ENCODE results near the gene BAG1. TPM values are rescaled to one million over a fixed set of nuclear protein-coding genes. Genes with fewer than 3 reads are reported as not detected.
A peak's percentile ranks its signal among the peaks of the same experiment; 100 is the strongest.

Gene BAG1
- total and polyA plus RNA-seq, 3 donors from 2014 or later: 96.6 to 203 (median 147) TPM

DNA sequence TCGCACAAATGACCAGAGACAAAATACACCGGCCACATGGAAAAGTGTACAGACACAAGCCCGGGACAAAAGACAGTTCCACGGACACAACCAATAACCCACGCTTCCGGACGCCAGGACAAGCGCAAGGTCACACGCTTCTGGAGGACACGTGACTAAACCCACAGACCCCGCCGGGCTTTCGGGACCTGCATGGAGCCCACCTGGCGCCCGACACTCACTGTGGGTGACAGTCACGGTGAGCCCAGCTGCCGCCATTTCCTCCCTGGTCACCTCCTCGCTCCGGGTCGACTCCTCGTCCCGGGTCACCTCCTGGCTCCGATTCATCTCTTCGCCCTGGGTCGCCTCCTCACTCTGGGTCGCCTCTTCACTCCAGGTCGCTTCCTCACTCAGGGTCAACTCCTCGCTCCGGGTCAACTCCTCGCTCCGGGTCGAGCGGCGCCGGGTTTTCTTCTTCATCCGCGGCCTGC, 470 bp downstream of the BAG1 start:
- Histone ChIP-seq H3K27me3 (no peaks in the 10 kb centered on the region), H3K27ac (peak overlapping the region; percentile 82 to 88), H3K36me3 (ENCODE audit: low read depth, missing control alignments) (no peaks in the 10 kb centered on the region), H3K4me1 (peaks cover 17% of the 10 kb centered on the region), H3K4me3 (peak overlapping the region; percentile 89 to 99), H3K9me3 (no peaks in the 10 kb centered on the region)
- intact Hi-C loops (cut with DNase I; ENCODE audit: low total_unique reads): no loop called here
- peak; percentile 63 for DNase-seq
- TF ChIP-seq CTCF (IDR thresholded peaks at IDR 0.05) (no peak), POLR2A (IDR thresholded peaks at IDR 0.05) (no peak)
- WGBS, 2 donors: 0 to 4% methylated on average over 5 to 37 of the region's 37 CpGs

DNA sequence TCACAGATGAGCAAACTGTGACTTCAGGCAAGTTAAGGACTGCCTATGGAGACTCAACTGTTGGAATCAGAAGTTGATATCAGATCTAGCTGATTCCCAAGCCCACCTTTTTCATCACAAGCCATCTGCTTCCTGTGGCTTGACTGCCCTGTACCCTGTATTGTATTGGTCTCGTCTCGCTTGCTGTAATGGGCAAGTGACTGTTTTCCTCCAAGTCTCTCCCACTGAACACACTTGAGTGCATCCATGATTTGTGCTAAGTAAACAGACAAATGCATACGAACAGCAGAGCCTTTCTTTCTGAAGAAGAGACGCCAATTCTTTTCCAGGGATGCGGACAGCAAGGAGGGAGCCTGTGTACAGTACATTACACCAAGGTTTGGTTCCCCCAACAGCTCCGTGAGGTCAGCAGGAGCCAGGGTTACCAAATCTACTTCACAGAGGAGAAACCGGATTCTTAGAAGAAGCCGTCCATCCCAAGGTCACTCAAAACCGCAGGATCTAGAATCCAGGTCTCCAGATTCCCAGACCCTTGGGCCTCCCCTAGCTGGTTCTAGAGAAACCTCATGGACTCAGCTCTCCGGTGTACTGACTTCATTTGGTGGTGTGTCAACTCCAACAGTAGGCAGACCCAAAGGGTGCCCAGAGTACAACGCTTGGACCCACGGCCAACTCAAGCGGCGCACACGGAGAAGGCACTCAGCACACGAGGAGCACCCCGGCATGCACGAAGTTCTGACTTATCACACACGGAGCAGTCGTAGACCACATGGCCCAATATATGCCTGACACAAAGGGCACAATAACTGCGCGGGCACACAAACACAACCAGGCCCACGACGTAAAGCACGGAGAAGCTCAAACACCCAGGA, 1.1 kb downstream of the BAG1 start:
- Histone ChIP-seq H3K4me1 (peaks cover 17% of the 10 kb centered on the region), H3K36me3 (ENCODE audit: low read depth, missing control alignments) (no peaks in the 10 kb centered on the region), H3K27me3 (no peaks in the 10 kb centered on the region), H3K9me3 (no peaks in the 10 kb centered on the region), H3K4me3 (peak overlapping the region; percentile 89 to 99), H3K27ac (peak overlapping the region in 1 of 2 donors; percentile 88)
- TF ChIP-seq POLR2A (IDR thresholded peaks at IDR 0.05): no peak
- no peak for TF ChIP-seq CTCF (IDR thresholded peaks at IDR 0.05)
- peak; percentile 45 for DNase-seq
- intact Hi-C loops (cut with DNase I; ENCODE audit: low total_unique reads): no loop called here
- 7 to 11% methylated on average over 10 to 25 of the region's 25 CpGs for WGBS, 2 donors

DNA sequence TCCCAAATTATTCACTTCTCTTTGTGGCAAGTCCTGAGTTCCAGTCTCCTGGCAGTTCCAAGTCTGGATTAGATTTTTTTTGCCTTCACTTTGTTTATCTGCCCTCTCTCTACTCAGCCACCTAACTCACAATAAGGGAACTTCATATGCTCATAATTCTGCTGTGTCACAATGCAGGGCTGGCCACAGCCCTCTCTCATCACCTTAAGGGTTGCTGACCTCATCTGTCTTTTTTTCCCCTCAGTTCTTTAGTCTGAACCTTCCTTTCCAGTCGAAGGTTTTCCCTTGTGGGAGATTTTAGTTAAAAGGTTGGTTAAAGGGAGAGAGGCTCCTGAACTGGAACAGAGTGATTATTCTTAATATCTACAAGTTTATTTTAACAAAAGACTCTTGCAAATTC, 4.1 kb downstream of the BAG1 start:
- Histone ChIP-seq H3K4me3 (no peak overlapping the region), H3K27me3 (no peaks in the 10 kb centered on the region), H3K4me1 (peaks cover 9% of the 10 kb centered on the region), H3K9me3 (no peaks in the 10 kb centered on the region), H3K27ac (no peak overlapping the region), H3K36me3 (ENCODE audit: low read depth, missing control alignments) (no peaks in the 10 kb centered on the region)
- intact Hi-C loops (cut with DNase I; ENCODE audit: low total_unique reads): no loop called here
- WGBS, 2 donors: 91 to 93% methylated on average over 1 of the region's 1 CpG
- TF ChIP-seq POLR2A (IDR thresholded peaks at IDR 0.05): no peak
- no peak for TF ChIP-seq CTCF (IDR thresholded peaks at IDR 0.05)
- DNase-seq: no peak

DNA sequence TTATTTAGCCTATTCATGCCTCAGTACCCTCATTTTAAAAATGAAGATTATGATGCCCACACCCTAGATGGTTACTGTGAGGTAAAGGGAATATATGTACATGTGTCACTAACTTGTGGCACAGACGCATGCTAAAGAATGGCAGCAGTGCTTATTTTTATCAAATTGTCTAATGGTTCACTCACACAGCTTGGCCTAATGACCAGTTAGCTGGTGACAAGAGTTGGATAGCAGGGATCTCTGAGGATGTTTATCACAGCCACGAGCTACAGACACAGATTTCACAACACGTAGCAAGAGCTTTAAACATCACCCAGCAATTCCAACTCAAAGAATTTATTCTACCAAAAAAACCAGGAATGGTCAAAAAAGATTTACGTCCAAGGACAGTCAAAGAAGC, 7.2 kb downstream of the BAG1 start:
- TF ChIP-seq POLR2A (IDR thresholded peaks at IDR 0.05) (no peak), CTCF (IDR thresholded peaks at IDR 0.05) (no peak)
- intact Hi-C loops (cut with DNase I; ENCODE audit: low total_unique reads): no loop called here
- H3K4me1 ChIP-seq: no peaks in the 10 kb centered on the region
- H3K9me3 ChIP-seq: no peaks in the 10 kb centered on the region
- H3K36me3 ChIP-seq (ENCODE audit: low read depth, missing control alignments): no peaks in the 10 kb centered on the region
- 83 to 89% methylated on average over 4 of the region's 4 CpGs for WGBS, 2 donors
- H3K4me3 ChIP-seq: no peak overlapping the region
- no peaks in the 10 kb centered on the region for H3K27me3 ChIP-seq
- H3K27ac ChIP-seq: no peak overlapping the region
- no peak for DNase-seq
